DMS79 (cell line): ENCODE measurements around the gene GRIK3.

Experiments used
- DNase-seq: peaks from one replicate; lab custom pipeline; 2025; lab: John Stamatoyannopoulos, UW

The GRIK3 gene

DNA sequence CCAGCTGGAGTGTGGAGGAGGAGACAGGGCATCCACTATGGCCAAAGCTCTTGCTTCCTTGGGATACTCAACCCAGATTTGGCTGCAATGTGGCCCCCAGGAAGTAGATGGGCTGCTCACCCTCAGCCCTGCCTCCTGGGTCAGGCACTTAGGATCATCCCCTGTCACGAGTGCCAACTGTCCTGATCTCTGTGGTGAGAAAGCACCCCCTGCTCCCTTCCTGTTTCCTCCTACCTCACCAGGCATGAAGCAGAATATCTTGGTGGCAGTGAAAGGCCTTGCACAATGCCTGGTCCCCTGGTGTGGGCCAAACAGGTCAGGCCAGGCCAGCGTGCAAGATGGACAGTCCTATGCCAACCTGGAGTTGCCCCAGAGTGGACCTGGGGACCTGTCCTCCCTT is 211.7 kb downstream of the GRIK3 start:
- no peak for DNase-seq

- DNase-seq: no peak
These were observed 212.9 kb downstream of the GRIK3 start for GRCh38 chr1:36821386-36821785.

DNA sequence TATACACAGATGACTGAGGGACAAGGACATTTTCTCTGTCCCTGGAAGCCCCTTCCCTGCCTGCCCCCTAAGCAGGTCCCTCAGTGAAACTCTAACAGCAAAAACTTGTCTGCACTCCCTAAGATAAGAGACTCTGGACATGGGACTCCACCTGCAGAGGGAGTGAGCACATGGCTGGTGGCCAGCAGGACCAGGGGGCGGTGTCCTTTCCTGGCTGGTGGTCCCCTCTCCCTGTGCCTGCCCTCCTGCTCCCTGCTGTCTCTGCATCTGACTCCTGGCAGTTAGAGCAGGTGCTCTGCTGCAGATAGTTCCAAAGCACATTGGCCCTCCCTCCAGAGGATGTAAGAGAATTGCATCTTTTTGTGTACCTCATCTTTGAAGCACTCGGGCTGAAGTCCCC is 215.5 kb downstream of the GRIK3 start:
- DNase-seq: no peak

- DNase-seq: peak; percentile 86
These were observed 218.0 kb downstream of the GRIK3 start for GRCh38 chr1:36816348-36816747.

DNA sequence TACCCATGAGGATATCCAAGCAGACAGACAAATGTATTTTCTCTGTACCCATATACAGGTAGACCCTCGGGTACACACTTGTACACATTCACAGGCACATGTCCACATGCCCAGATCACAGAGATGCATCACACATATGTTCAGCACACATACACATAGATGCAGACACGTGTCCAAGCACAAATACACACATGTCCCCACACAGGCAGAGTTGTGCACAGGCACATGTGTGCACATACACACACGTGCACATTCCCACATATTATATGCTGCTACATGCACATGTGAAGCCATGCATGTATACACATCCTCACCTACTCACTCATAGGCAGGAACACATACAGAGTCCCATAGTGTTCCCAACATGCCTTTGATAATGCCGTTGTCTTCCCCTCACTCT is 219.5 kb downstream of the GRIK3 start:
- no peak for DNase-seq

GRCh38 chr1:36814083-36814482 is 220.2 kb downstream of the GRIK3 start:
- no peak for DNase-seq

DNA sequence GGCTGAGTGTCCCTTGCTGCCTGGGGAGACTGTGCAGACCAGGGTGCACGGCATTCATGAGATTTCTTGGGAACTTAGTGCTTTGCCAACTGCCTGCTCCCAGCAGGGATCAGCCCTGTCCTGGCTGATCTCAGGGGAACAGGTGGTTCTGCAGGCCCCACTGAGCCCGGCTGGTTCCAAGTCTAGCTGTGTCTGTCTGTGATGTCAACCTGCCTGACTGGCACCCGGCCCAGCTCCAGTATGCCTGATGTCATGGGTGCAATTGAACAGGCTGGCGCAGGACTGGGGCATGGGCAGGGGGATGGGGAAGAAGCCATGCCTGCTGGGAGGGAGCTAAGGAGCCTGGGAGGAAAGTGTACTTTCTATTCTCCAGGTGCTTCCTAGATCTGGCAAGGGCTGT is 227.1 kb downstream of the GRIK3 start:
- DNase-seq: no peak

DNA sequence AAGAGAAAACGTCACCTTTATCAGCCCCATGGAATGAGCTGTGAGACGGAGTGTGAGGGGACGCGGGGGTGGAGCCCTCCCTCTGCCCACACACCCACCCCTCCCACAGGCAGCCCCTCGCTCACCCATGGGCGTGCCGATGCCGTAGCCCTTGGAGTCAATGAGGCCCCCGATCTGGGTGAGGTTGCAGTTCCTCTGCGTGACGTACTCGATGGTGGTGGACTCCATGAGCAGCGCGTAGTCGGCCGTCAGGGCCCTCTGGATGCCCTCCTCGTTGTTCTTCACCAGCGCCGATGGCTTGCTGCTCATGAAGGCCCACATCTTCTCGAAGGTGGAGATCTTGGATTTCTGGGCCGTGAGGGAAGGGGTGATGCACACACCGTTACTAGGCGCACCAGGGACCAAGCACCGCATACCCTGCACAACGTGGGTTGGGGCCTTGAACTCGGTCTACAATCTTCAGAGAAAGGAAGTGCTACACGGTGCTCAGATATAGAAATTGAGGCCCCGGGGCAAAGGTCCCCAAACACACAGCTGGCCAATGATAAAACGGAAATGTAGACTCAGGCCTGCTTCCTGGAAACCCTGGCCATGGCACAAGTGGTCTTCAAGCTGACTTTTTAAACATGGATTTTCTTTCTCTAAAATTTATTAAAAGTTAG is 228.2 kb downstream of the GRIK3 start:
- DNase-seq: no peak

- no peak for DNase-seq
These were observed 229.5 kb downstream of the GRIK3 start for GRCh38 chr1:36804669-36805314.

- no peak for DNase-seq
These were observed 230.3 kb downstream of the GRIK3 start for GRCh38 chr1:36803868-36804570.

DNA sequence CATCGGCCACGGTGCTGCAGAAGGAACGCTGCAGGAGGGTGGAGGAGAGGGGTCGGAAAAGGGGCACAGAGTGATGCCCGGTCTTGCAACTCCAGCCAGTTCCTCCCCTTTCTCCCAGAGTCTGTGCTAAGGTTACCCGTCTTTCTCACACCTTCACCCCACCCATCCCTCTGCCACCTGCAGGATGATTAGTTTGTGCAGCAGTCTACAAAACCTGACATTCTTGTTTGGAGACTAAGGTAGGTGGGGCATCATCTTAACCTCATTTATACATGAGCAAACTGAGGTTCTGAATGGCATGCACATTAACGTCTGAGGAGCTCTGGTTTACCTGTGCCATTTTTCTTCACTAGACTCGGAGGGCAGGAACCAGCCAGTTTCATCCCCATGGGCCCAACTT is 232.3 kb downstream of the GRIK3 start:
- DNase-seq: no peak

GRCh38 chr1:36797761-36798160 is 236.6 kb downstream of the GRIK3 start:
- no peak for DNase-seq

- no peak for DNase-seq
These were observed 237.6 kb downstream of the GRIK3 start for GRCh38 chr1:36796733-36797132.

GRCh38 chr1:36796106-36796590 is 238.2 kb downstream of the GRIK3 start:
- DNase-seq: no peak

DNA sequence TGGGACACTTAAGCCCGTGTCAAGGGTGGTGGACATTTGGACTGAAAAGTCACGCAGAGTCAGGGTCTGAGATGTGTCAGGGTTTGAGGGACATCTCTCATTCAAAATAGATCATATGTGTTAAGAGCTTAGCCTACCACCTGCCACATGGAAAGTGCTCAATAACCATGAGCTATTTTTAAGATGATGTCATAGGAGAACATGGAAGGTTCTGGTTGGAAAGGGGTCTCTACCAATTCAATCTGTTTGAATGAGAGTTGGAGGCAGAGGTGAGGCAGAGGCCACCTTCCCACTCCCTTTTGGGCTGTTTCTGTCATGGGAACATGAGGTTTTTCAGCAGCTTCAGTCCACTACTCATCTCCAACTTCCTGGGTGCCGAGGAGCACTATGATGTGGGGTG is 239.9 kb downstream of the GRIK3 start:
- DNase-seq: no peak

DNA sequence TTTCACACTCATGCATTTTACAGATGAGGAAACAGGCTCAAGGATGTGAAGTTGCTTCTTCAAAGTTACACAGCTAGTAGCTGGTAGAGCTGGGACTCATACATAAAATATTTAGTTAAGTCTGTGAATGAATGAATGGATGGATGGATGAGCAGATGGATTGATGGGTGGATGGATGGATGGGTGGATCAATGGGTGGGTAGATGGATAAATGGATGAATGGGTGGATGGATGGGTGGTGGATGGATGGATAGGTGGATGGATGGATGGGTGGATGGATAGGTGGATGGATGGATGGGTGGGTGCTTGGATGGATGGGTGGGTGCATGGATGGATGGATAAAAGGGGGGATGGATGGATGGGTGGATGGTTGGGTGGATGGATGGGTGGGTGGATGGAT is 240.9 kb downstream of the GRIK3 start:
- DNase-seq: no peak

GRCh38 chr1:36792292-36792691 is 242.0 kb downstream of the GRIK3 start:
- DNase-seq: no peak

GRCh38 chr1:36790191-36790590 is 244.1 kb downstream of the GRIK3 start:
- no peak for DNase-seq

DNA sequence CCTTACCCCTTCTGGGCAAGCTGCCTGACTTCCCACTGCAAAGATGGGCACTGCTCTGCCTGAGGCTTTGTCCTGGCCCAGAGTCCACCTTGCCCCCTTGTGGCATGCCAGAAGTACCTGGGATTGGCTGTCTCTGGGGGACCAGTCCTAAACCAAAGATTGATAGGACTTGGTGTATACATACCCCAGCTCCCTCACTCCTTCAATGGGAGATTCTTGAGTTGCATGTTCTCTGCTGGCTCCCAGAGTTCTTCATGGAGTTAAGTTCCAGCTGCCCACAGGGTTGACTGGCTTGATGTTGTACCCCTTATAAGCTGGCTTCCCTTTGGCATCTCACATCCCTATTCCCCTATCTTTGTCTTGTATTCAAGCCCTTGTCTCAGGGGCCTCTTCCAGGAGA is 244.8 kb downstream of the GRIK3 start:
- no peak for DNase-seq

GRCh38 chr1:36787312-36787913 is 246.9 kb downstream of the GRIK3 start:
- DNase-seq: no peak

DNA sequence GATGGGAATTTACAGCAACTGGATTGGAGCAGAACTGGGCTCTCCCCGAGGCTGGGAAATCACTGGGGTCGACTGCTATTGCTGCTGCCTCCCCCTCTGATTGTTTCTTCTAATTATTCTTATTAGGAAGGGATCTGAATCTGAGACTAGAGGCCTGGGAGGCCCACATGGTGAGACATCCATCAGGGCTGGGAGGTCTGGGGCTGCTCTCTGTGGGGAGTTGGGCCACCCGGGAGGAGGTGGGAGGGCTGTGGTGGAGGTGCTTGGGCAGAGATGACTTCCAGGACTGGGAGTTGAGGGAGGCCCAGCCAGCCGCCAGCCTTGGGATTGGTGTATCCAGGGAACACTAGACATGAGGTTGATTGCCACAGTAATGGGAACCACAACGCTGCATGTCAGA is 247.9 kb downstream of the GRIK3 start:
- DNase-seq: no peak

DNA sequence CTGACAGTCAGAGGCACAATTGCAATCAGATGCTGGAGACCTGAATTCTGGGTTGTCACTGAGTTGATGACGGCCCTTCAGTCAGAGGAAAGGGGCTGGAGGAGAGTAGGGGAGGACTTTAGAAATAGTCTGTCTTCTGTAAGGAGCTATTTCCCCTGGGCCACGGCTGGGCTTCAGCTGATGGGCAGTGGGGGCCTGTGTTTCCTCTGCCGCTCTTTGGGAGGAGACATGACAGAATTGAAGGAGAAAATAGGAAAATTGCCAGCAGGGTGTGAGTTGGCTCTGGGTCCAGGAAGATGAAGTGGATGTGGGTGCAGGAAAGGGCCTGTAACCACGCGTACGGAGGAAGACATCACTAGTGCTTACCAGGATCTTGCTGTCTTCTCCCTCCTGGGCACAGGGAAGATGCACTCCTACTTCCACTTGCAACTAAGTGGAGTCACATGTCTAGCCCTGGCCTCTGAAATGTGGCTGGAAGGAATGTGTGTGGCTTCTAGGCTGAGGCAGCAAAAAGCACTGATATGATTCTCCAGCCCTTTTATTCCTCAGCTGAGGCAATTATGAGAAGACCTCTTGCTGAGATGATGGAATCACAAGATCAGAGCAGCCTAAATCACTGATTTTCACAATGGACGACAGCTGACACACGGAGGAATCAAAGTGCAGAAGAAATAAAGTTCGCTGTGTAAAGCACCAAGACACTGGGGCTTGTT is 250.0 kb downstream of the GRIK3 start:
- DNase-seq: no peak
